ENCODE measurements around the gene NTNG1. TPM values are rescaled to one million over a fixed set of nuclear protein-coding genes. Genes with fewer than 3 reads are reported as not detected.
"Not testable (repeated sequence)": the region's sequence is repeated elsewhere in the genome, so short reads cannot be mapped to it uniquely, and the experiment has no call there.

NTNG1 gene
- total RNA-seq, 1 donor = 9.1 TPM

DNA sequence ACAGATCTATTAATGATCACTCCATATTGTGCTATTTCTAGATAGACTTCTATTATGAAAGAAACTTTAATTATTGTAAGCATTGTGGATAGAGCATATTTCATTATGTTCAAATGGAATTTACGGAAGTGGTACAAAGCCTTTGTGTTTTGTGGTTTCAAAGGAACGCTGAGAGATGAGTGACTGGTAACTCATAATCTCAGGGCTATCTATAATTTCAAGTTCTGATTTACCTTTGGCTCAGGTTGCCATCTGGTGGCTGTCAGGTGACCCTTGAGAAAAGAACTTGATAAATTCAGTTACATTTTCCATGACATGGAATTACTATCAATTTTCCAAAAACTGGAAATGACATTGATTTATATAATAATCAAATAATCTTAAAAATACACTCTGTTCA is 12.2 kb downstream of the NTNG1 start:
- TF ChIP-seq CTCF (IDR thresholded peaks at IDR 0.05; ENCODE audit: insufficient read depth, low read depth, low read length) = no peak
- DNase-seq (ENCODE audit: low read depth) = no peak
- H3K4me3 ChIP-seq (ENCODE audit: low read depth, low read length) = no peak overlapping the region

DNA sequence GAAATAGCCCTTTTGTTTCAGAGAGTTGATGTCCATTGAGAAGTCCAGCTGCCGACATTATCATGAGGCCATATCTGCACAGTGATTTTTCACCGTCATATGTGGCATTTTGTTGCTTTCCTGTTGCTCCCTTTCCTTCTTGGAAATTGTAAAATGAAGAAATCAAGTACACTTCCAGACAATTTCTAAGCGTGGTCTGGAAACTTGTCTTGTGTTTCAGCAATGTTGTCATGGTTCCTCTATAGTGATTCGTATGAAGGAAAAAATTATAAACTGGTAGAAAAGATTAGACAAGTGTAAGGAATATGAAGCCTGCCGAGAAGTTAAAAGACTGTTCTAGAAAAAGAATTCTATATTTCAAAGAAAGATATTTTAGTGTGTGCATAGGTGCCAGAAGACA is 17.7 kb downstream of the NTNG1 start:
- H3K4me3 ChIP-seq (ENCODE audit: low read depth, low read length) = no peak overlapping the region
- no peak for TF ChIP-seq CTCF (IDR thresholded peaks at IDR 0.05; ENCODE audit: insufficient read depth, low read depth, low read length)
- DNase-seq (ENCODE audit: low read depth) = no peak

DNA sequence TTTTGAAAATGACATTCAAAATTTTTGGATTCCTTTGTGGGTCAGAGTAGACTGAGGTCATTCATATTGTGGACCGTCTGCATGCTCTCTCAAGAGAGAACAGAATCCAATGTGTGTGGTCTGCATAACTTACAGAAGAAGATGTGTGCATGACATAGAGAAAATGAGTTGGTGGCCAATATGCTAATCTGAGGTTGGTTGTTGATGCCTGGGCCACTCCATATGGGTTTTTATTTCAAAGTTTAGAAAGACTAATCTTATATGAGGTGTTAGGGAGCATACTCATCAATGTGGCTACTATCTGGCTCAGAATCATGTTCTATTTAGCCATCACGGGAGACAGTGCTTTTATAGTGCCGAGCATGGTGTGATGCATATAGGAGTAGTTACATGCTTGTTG is 18.2 kb downstream of the NTNG1 start:
- TF ChIP-seq CTCF (IDR thresholded peaks at IDR 0.05; ENCODE audit: insufficient read depth, low read depth, low read length) = no peak
- DNase-seq (ENCODE audit: low read depth) = no peak
- no peak overlapping the region for H3K4me3 ChIP-seq (ENCODE audit: low read depth, low read length)

DNA sequence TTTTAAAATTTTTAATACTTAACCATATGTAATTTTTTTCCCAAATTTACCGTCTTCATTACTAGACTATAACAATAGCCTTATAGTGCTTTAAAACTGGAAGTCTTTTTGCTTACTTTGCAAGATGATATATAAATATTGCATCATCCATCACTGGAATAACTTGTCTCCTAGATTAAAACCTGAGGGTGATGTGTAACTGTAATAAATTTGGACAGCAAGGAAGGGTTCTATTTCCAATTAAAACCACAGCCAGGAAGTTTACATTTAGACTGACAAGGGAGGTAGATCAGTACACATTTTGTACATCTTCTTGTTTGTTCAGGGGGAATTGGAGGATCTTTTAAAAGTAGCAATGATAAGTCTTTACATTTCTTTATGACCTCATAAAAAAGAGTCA is 21.9 kb downstream of the NTNG1 start:
- no peak for TF ChIP-seq CTCF (IDR thresholded peaks at IDR 0.05; ENCODE audit: insufficient read depth, low read depth, low read length)
- no peak overlapping the region for H3K4me3 ChIP-seq (ENCODE audit: low read depth, low read length)
- DNase-seq (ENCODE audit: low read depth) = no peak

GRCh38 chr1:107164901-107165300 is 24.1 kb downstream of the NTNG1 start:
- DNase-seq (ENCODE audit: low read depth); H3K4me3 ChIP-seq (ENCODE audit: low read depth, low read length): not testable (repeated sequence)

GRCh38 chr1:107169615-107170014 is 28.8 kb downstream of the NTNG1 start:
- no peak for DNase-seq (ENCODE audit: low read depth)
- TF ChIP-seq CTCF (IDR thresholded peaks at IDR 0.05; ENCODE audit: insufficient read depth, low read depth, low read length) = no peak
- no peak overlapping the region for H3K4me3 ChIP-seq (ENCODE audit: low read depth, low read length)

DNA sequence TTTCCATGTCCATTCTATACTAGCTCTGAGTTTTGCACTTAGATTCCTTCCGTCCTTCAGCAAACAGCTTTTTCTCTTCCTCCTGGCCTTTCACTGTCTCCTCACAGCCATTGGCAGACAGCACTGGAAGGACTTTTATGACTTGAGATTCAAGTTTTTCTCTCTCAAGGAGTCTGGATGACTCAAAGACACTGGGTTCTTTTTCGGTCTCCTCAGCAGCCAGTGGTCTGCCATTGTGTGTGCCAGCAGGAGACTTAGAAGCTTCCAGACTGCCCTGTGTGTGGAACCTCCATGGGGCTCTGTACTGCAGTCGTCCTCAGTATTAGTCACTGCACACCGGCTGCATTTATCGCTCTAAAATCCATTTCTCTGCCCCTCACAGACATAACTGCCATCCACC is 30.5 kb downstream of the NTNG1 start:
- H3K4me3 ChIP-seq (ENCODE audit: low read depth, low read length) = no peak overlapping the region
- TF ChIP-seq CTCF (IDR thresholded peaks at IDR 0.05; ENCODE audit: insufficient read depth, low read depth, low read length) = no peak
- DNase-seq (ENCODE audit: low read depth) = no peak

Measured in fibroblast of villous mesenchyme (primary cell).